C4-2B (cell line): ENCODE measurements around the gene PREX1.

Experiments used
- CTCF ChIP-seq: fragments of 450-650 bp; conservative IDR thresholded peaks from 2 replicates; pipeline ENCODE4 v1.5.1; 2017; ENCODE audit warnings: mild to moderate bottlenecking
- ZFX ChIP-seq: fragments of 450-650 bp; IDR thresholded peaks from 2 replicates; pipeline ENCODE4 v1.6.1; 2017

GRCh38 chr20:48584391-48585060 lies 243.3 kb downstream of the PREX1 start:
- TF ChIP-seq CTCF = no peak
- no peak for TF ChIP-seq ZFX
